Esophagus muscularis mucosa (tissue), 3 donors: ENCODE data around the gene RUNX3.

Experiments used
- POLR2A ChIP-seq: fragments of 450-650 bp; IDR thresholded peaks from one replicate; pipeline ENCODE4 v1.6.1; 2017; ENCODE audit warnings: antibody characterized with exemption, moderate library complexity, mild to moderate bottlenecking, low read depth
- POLR2AphosphoS5 ChIP-seq, 2 donors: sonication (generic); formaldehyde crosslinking; IDR thresholded peaks; one replicate each; pipeline ENCODE4 v1.6.1; 2017; ENCODE audit warnings: antibody characterized with exemption in 2 of 2
- TF ChIP-seq, protein P1 (sequence below), 3 experiments: fragments of 200-600 bp in 2 of 3; fragments of 450-650 bp in 1 of 3; sonication (generic) in 2 of 3; IDR thresholded peaks; one replicate each; pipeline ENCODE4 v1.5.1; 2017 to 2019; ENCODE audit warnings: antibody characterized with exemption in 3 of 3, mild to moderate bottlenecking in 2 of 3, moderate library complexity in 1 of 3

- TF ChIP-seq POLR2A, result no peak
- TF ChIP-seq POLR2AphosphoS5 (IDR thresholded peaks at IDR 0.05), result no peak
- TF ChIP-seq, protein P1, sequence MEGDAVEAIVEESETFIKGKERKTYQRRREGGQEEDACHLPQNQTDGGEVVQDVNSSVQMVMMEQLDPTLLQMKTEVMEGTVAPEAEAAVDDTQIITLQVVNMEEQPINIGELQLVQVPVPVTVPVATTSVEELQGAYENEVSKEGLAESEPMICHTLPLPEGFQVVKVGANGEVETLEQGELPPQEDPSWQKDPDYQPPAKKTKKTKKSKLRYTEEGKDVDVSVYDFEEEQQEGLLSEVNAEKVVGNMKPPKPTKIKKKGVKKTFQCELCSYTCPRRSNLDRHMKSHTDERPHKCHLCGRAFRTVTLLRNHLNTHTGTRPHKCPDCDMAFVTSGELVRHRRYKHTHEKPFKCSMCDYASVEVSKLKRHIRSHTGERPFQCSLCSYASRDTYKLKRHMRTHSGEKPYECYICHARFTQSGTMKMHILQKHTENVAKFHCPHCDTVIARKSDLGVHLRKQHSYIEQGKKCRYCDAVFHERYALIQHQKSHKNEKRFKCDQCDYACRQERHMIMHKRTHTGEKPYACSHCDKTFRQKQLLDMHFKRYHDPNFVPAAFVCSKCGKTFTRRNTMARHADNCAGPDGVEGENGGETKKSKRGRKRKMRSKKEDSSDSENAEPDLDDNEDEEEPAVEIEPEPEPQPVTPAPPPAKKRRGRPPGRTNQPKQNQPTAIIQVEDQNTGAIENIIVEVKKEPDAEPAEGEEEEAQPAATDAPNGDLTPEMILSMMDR (IDR thresholded peaks at IDR 0.05), result no peak
Measured at GRCh38 chr1:24915816-24916602, 14.1 kb downstream of the RUNX3 start.
